M059J (cell line): ENCODE results near the gene CORO1C. TPM values are rescaled to one million over a fixed set of nuclear protein-coding genes. Genes with fewer than 3 reads are reported as not detected.
"Not testable (repeated sequence)": the region's sequence is repeated elsewhere in the genome, so short reads cannot be mapped to it uniquely, and the experiment has no call there.

Experiments used
- DNase-seq: peaks from one replicate; pipeline ENCODE4 v3.0.0-alpha.2; 2012; ENCODE audit warnings: low read depth
- total RNA-seq: library from RNA; depleted of rRNA; stranded (reverse); fragments of >200 nt; shearing (Covaris generic); gene quantifications from 2 replicates; pipeline ENCODE4 v1.2.3, GENCODE V29; 2014

The CORO1C gene
- total RNA-seq, 1 experiment from 2014 or later, result 171 TPM

GRCh38 chr12:108675792-108676191, 55.5 kb downstream of the CORO1C start:
- no peak for DNase-seq

GRCh38 chr12:108672054-108672453, 59.3 kb downstream of the CORO1C start:
- no peak for DNase-seq

- peak; percentile 46 for DNase-seq
Observed at GRCh38 chr12:108671110-108671509, 60.2 kb downstream of the CORO1C start.

- DNase-seq, result no peak
Observed at GRCh38 chr12:108670066-108670631, 61.2 kb downstream of the CORO1C start.

- DNase-seq, result no peak
Observed at GRCh38 chr12:108668542-108668941, 62.8 kb downstream of the CORO1C start.

GRCh38 chr12:108668063-108668462, 63.3 kb downstream of the CORO1C start:
- no peak for DNase-seq

GRCh38 chr12:108667349-108667748, 64.0 kb downstream of the CORO1C start:
- DNase-seq, result peak; percentile 45

GRCh38 chr12:108666401-108666881, 64.9 kb downstream of the CORO1C start:
- DNase-seq, result peak; percentile 46

- no peak for DNase-seq
Observed at GRCh38 chr12:108665608-108666202, 65.6 kb downstream of the CORO1C start.

- DNase-seq, result peak; percentile 92
Observed at GRCh38 chr12:108664338-108665258, 66.7 kb downstream of the CORO1C start.

GRCh38 chr12:108663324-108664015, 67.8 kb downstream of the CORO1C start:
- DNase-seq, result no peak

- DNase-seq, result not testable (repeated sequence)
Observed at GRCh38 chr12:108658115-108658514, 73.2 kb downstream of the CORO1C start.

GRCh38 chr12:108657130-108657745, 74.1 kb downstream of the CORO1C start:
- no peak for DNase-seq

GRCh38 chr12:108656247-108656646, 75.1 kb downstream of the CORO1C start:
- not testable (repeated sequence) for DNase-seq

- DNase-seq, result not testable (repeated sequence)
Observed at GRCh38 chr12:108655812-108656175, 75.5 kb downstream of the CORO1C start.

- DNase-seq, result not testable (repeated sequence)
Observed at GRCh38 chr12:108654622-108655021, 76.7 kb downstream of the CORO1C start.

- DNase-seq, result no peak
Observed at GRCh38 chr12:108653922-108654321, 77.4 kb downstream of the CORO1C start.

- no peak for DNase-seq
Observed at GRCh38 chr12:108653082-108653516, 78.2 kb downstream of the CORO1C start.

- no peak for DNase-seq
Observed at GRCh38 chr12:108650083-108650482, 81.2 kb downstream of the CORO1C start.

- peak; percentile 97 for DNase-seq
Observed at GRCh38 chr12:108649669-108650068, 81.6 kb downstream of the CORO1C start.

- DNase-seq, result peak; percentile 85
Observed at GRCh38 chr12:108649126-108649525, 82.2 kb downstream of the CORO1C start.
